H1 (cell line): ENCODE measurements around the gene ZBTB38. TPM values are rescaled to one million over a fixed set of nuclear protein-coding genes. Genes with fewer than 3 reads are reported as not detected.

Experiments used
- ATF2 ChIP-seq: IDR thresholded peaks from 2 replicates; pipeline ENCODE4 v1.6.1; 2012; ENCODE audit warnings: low read length, inconsistent platforms
- CHD1 ChIP-seq: IDR thresholded peaks from 2 replicates; pipeline ENCODE4 v1.6.1; 2012; ENCODE audit warnings: low read depth, low read length, improper control_type of control experiment
- CHD2 ChIP-seq: IDR thresholded peaks from 2 replicates; pipeline ENCODE4 v1.6.1; 2012; ENCODE audit warnings: low read length, improper control_type of control experiment
- FOSL1 ChIP-seq: IDR thresholded peaks from 2 replicates; pipeline ENCODE4 v1.6.1; 2011; ENCODE audit warnings: mild to moderate bottlenecking, low read depth, low read length, moderate library complexity; ENCODE audit not compliant: insufficient read depth
- GABPA ChIP-seq: IDR thresholded peaks from 2 replicates; pipeline ENCODE4 v1.6.1; 2011; ENCODE audit warnings: mild to moderate bottlenecking, low read length, moderate library complexity, borderline replicate concordance; ENCODE audit not compliant: insufficient read depth
- GTF2F1 ChIP-seq: IDR thresholded peaks from 2 replicates; pipeline ENCODE4 v1.6.1; 2012; ENCODE audit warnings: low read depth, low read length, improper control_type of control experiment, borderline replicate concordance
- HDAC2 ChIP-seq, 2 experiments: fragments of 300-600 bp in 1 of 2; sonication (generic) in 1 of 2; IDR thresholded peaks; 2 replicates each; pipeline ENCODE4 v1.6.1; 2011 to 2012; ENCODE audit warnings: low read depth in 2 of 2, low read length in 2 of 2, mild to moderate bottlenecking in 2 of 2, moderate library complexity in 2 of 2, borderline replicate concordance in 1 of 2, inconsistent platforms in 1 of 2
- JUN ChIP-seq: IDR thresholded peaks from 2 replicates; pipeline ENCODE4 v1.6.1; 2011; ENCODE audit warnings: low read depth, mild to moderate bottlenecking, improper control_type of control experiment, low read length
- JUND ChIP-seq: IDR thresholded peaks from 2 replicates; pipeline ENCODE4 v1.6.1; 2011; ENCODE audit warnings: mild to moderate bottlenecking, improper control_type of control experiment, low read length
- KDM4A ChIP-seq: IDR thresholded peaks from one replicate; pipeline ENCODE4 v1.7.1; 2012; ENCODE audit warnings: low read depth, mild to moderate bottlenecking, moderate library complexity, low read length, inconsistent platforms; ENCODE audit not compliant: severe bottlenecking
- MAX ChIP-seq: IDR thresholded peaks from 2 replicates; pipeline ENCODE4 v1.6.1; 2012; ENCODE audit warnings: inconsistent platforms
- NANOG ChIP-seq: IDR thresholded peaks from 2 replicates; pipeline ENCODE4 v1.6.1; 2011; ENCODE audit warnings: low read length, low read depth, mild to moderate bottlenecking, inconsistent platforms; ENCODE audit not compliant: insufficient read depth, poor library complexity, severe bottlenecking
- PHF8 ChIP-seq: fragments of 200-600 bp; sonication (generic); conservative IDR thresholded peaks from 2 replicates; pipeline ENCODE4 v1.7.1; 2012; ENCODE audit warnings: low read depth, mild to moderate bottlenecking, inconsistent platforms, low read length, moderate library complexity
- POU5F1 ChIP-seq: IDR thresholded peaks from 2 replicates; pipeline ENCODE4 v1.6.1; 2011; ENCODE audit warnings: low read depth, mild to moderate bottlenecking, low read length, moderate library complexity
- RFX5 ChIP-seq: IDR thresholded peaks from 2 replicates; pipeline ENCODE4 v1.6.1; 2011; ENCODE audit warnings: low read depth, low read length, improper control_type of control experiment, borderline replicate concordance
- RNF2 ChIP-seq: fragments of 200-900, 300-1000 bp; sonication (generic); IDR thresholded peaks from 2 replicates; pipeline ENCODE4 v1.7.1; 2016; ENCODE audit warnings: borderline replicate concordance, low read depth, mild to moderate bottlenecking, antibody characterized with exemption, low read length; ENCODE audit not compliant: poor library complexity, severe bottlenecking; ENCODE audit errors: missing control alignments
- TEAD4 ChIP-seq: IDR thresholded peaks from 2 replicates; pipeline ENCODE4 v1.6.1; 2012; ENCODE audit warnings: low read depth, low read length, inconsistent platforms, mixed read lengths
- USF2 ChIP-seq: IDR thresholded peaks from 2 replicates; pipeline ENCODE4 v1.6.1; 2011; ENCODE audit warnings: low read length, improper control_type of control experiment
- YY1 ChIP-seq: IDR thresholded peaks from 2 replicates; pipeline ENCODE4 v1.6.1; 2011; ENCODE audit warnings: low read depth, mild to moderate bottlenecking, low read length
- ZNF274 ChIP-seq: IDR thresholded peaks from 2 replicates; pipeline ENCODE4 v1.7.0; 2012; ENCODE audit warnings: low read length, borderline replicate concordance; ENCODE audit errors: extremely low read depth
- polyA plus RNA-seq, 7 experiments: library from polyadenylated mRNA; depleted of rRNA in 3 of 7; stranded (reverse) in 5 of 7; unstranded in 2 of 7; fragments of >200 nt in 5 of 7; fragments of 200-250 nt in 2 of 7; gene quantifications; 1 replicate in 5 of 7; 2 replicates in 1 of 7; 4 replicates in 1 of 7; pipeline versions ENCODE4 v1.2.1 to v1.2.3, GENCODE V29; 2011 to 2013; ENCODE audit warnings: missing spikeins in 2 of 7, mixed read lengths in 2 of 7
- total RNA-seq: library from RNA; stranded (reverse); fragmentation: NEBNext Ultra II Directional; extraction: Animal tissue kit (Norgen Biotek cat#: 25700); gene quantifications from 2 replicates; pipeline ENCODE4 v1.2.1, GENCODE V29; 2021

Gene ZBTB38
- total and polyA plus RNA-seq, 2 of the 8 experiments (the other 6 are each of a cell fraction or from before 2014, with no cell fraction given), result 4.4 to 10.5 TPM

GRCh38 chr3:141392897-141393734 is 24.8 kb downstream of the ZBTB38 start (continued):
- TF ChIP-seq JUND (no peak), PHF8 (no peak), YY1 (peak; percentile 62), ZNF274 (no peak), ATF2 (peak; percentile 69; the same call in 1 of the 2 replicates), MAX (peak; percentile 27; the same call in 1 of the 2 replicates), GTF2F1 (no peak), RFX5 (no peak), JUN (no peak), USF2 (no peak), POU5F1 (no peak), GABPA (no peak), TEAD4 (no peak), RNF2 (no peak), FOSL1 (no peak), CHD2 (no peak), KDM4A (no peak), CHD1 (no peak), HDAC2 (IDR thresholded peaks at IDR 0.05; ENCODE audit: borderline replicate concordance in 1 of 2, low read depth in 2 of 2, low read length in 2 of 2) (no peak), NANOG (no peak)
